Dendritic cell treated with granulocyte-macrophage colony-stimulating factor and Interleukin-4, amounts not matched to agents 40 ng/mL and 50 ng/mL, for 4 days (primary cell): ENCODE measurements around the gene PSMD13.

Experiments used
- H3K27ac Mint-ChIP-seq: one replicate; pipeline ENCODE4 v1.8.0; 2022; ENCODE audit warnings: mild to moderate bottlenecking, mixed read lengths
- H3K27me3 Mint-ChIP-seq: one replicate; pipeline ENCODE4 v1.8.0; 2022; ENCODE audit warnings: mild to moderate bottlenecking, mixed read lengths
- H3K36me3 Mint-ChIP-seq: one replicate; pipeline ENCODE4 v1.8.0; 2022; ENCODE audit warnings: low read depth, mixed read lengths
- H3K4me1 Mint-ChIP-seq: one replicate; pipeline ENCODE4 v1.8.0; 2022; ENCODE audit warnings: low read depth, mixed read lengths
- H3K4me3 Mint-ChIP-seq: one replicate; pipeline ENCODE4 v1.8.0; 2022; ENCODE audit warnings: mild to moderate bottlenecking, moderate library complexity, mixed read lengths
- H3K9me3 Mint-ChIP-seq: one replicate; pipeline ENCODE4 v1.8.0; 2022; ENCODE audit warnings: mixed read lengths
- intact Hi-C: fragments of 100-400 bp; cut with micrococcal nuclease; formaldehyde crosslinking; loops from one replicate; pipeline ENCODE4 v1.15.0; 2022

Gene PSMD13

GRCh38 chr11:292211-293121 lies 55.7 kb downstream of the PSMD13 start:
- H3K27ac Mint-ChIP-seq, result no peak overlapping the region
- H3K4me1 Mint-ChIP-seq, result peaks cover 31% of the 10 kb centered on the region
- no peaks in the 10 kb centered on the region for H3K9me3 Mint-ChIP-seq
- H3K27me3 Mint-ChIP-seq, result peaks cover 63% of the 10 kb centered on the region
- intact Hi-C loops, result no loop called here
- H3K4me3 Mint-ChIP-seq, result no peak overlapping the region
- no peaks in the 10 kb centered on the region for H3K36me3 Mint-ChIP-seq

GRCh38 chr11:293271-293851 lies 56.6 kb downstream of the PSMD13 start:
- Mint-ChIP-seq H3K4me3 (no peak overlapping the region), H3K4me1 (peaks cover 30% of the 10 kb centered on the region), H3K9me3 (no peaks in the 10 kb centered on the region)

GRCh38 chr11:293852-294661 lies 57.3 kb downstream of the PSMD13 start:
- peaks cover 67% of the 10 kb centered on the region for H3K27me3 Mint-ChIP-seq
- H3K9me3 Mint-ChIP-seq, result no peaks in the 10 kb centered on the region
- H3K27ac Mint-ChIP-seq, result peak overlapping the region; percentile 36
- no peaks in the 10 kb centered on the region for H3K36me3 Mint-ChIP-seq
- H3K4me1 Mint-ChIP-seq, result peaks cover 29% of the 10 kb centered on the region
- intact Hi-C loops, result no loop called here
- no peak overlapping the region for H3K4me3 Mint-ChIP-seq

More at GRCh38 chr11:293271-293851, 56.6 kb downstream of the PSMD13 start:
- Mint-ChIP-seq H3K36me3 (no peaks in the 10 kb centered on the region), H3K27me3 (peaks cover 63% of the 10 kb centered on the region), H3K27ac (peak overlapping the region; percentile 26)
- intact Hi-C loops, result no loop called here

DNA sequence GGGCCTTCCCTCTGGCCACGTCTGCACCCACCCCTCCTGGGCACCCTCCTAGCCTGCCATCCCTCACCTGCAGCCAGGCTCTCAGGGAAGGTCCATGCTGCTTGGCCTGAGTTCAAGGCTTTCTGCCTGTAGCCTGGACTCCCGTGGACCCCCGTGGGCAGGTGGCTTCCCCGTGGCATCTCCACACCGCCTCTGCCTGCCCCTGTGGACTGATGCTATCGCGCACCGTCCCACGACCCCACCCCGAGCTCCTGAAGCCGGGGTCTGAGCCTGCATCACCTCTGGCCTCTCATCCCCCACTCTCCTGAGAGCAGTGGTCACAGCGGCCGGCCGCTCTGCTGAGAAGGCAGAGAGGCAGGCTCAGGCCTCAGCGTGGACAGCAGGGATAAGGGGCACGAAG lies 58.0 kb downstream of the PSMD13 start:
- intact Hi-C loops, result no loop called here
- Mint-ChIP-seq H3K4me1 (peaks cover 25% of the 10 kb centered on the region), H3K27ac (peak overlapping the region; percentile 36)

DNA sequence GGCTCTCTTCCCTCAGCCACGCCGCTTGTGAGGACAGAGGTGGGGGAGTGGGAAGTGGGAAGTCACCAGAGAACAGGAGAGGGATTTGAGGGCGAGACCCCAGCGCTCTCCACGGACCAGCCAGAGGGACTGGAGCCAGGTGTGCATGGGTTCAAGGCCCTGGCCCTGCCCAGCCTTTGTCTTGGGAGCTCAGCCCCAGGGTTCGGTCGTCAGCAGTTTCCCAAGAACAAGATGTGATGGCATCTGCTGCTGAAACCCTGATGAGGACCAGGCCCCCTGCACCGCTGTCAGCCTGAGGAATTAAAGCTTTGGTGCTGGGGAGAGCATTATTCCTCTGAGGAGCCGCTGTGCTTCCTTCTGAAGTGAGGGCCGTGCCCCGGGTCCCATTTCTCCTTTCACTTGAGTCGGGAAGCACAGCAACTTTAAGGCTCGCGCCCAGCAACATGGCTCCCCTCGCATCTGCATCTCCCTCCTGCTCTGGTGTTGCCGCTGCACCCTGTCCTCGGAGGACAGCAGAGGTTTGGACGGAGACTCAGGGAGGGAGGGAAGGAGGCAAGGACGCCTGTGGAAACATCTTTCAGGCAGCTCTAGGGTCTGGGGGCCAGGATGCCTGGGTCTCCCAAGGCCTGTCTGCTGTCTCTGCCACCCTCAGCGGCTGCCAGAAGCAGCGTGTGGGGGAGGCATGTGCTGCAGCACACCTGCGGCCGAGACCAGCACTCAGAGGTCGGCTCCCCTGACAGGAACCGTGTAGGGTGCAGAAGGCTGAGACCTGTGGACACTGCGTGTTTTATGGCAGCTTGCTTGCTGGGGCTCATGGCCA lies 58.8 kb downstream of the PSMD13 start:
- H3K4me3 Mint-ChIP-seq, result no peak overlapping the region
- intact Hi-C loops, result no loop called here

More for the DNA sequence above, 58.0 kb downstream of the PSMD13 start:
- Mint-ChIP-seq H3K4me3 (no peak overlapping the region), H3K27me3 (peaks cover 67% of the 10 kb centered on the region), H3K36me3 (no peaks in the 10 kb centered on the region), H3K9me3 (no peaks in the 10 kb centered on the region)

GRCh38 chr11:296171-297050 lies 59.6 kb downstream of the PSMD13 start:
- intact Hi-C loops, result no loop called here
- Mint-ChIP-seq H3K27me3 (peaks cover 71% of the 10 kb centered on the region), H3K4me3 (no peak overlapping the region), H3K4me1 (peaks cover 25% of the 10 kb centered on the region), H3K27ac (no peak overlapping the region), H3K36me3 (no peaks in the 10 kb centered on the region), H3K9me3 (no peaks in the 10 kb centered on the region)

More for the DNA sequence above, 58.8 kb downstream of the PSMD13 start:
- no peaks in the 10 kb centered on the region for H3K36me3 Mint-ChIP-seq
- peaks cover 25% of the 10 kb centered on the region for H3K4me1 Mint-ChIP-seq
- H3K27ac Mint-ChIP-seq, result no peak overlapping the region
- peaks cover 69% of the 10 kb centered on the region for H3K27me3 Mint-ChIP-seq
- H3K9me3 Mint-ChIP-seq, result no peaks in the 10 kb centered on the region

DNA sequence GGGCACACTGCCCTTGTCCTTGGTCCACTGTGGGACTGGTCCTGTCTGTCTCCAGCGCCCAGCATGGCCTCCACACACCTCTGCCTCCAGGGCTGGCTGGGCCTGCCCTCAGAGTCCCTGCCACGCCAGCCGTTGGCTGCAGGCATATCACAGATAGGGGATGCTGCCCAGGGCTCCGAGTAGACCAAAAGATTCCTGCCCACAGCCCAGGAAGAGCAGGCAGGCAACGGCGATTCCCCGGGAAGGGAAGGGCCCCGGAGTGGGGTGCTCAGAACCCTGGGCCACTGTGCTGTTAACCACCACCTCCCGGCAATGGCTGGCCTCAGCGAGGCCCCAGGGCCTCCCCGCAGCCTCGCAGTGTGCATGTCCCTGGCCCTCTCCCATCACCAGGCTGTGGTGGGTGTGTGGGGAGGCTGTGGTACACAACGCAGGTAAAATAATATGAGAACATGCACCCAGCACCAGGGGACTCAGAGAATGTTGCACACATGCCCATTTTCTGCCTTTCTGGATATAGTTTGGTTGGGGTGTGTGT lies 60.3 kb downstream of the PSMD13 start:
- Mint-ChIP-seq H3K9me3 (no peaks in the 10 kb centered on the region), H3K4me3 (no peak overlapping the region), H3K27me3 (peaks cover 70% of the 10 kb centered on the region), H3K4me1 (peaks cover 25% of the 10 kb centered on the region), H3K36me3 (no peaks in the 10 kb centered on the region), H3K27ac (peak overlapping the region; percentile 67)
- intact Hi-C loops, result no loop called here

GRCh38 chr11:297586-298405 lies 61.0 kb downstream of the PSMD13 start:
- H3K4me1 Mint-ChIP-seq, result peaks cover 26% of the 10 kb centered on the region
- H3K27ac Mint-ChIP-seq, result peak overlapping the region; percentile 67
- no peaks in the 10 kb centered on the region for H3K9me3 Mint-ChIP-seq
- intact Hi-C loops, result no loop called here
- peaks cover 73% of the 10 kb centered on the region for H3K27me3 Mint-ChIP-seq
- no peak overlapping the region for H3K4me3 Mint-ChIP-seq
- no peaks in the 10 kb centered on the region for H3K36me3 Mint-ChIP-seq

DNA sequence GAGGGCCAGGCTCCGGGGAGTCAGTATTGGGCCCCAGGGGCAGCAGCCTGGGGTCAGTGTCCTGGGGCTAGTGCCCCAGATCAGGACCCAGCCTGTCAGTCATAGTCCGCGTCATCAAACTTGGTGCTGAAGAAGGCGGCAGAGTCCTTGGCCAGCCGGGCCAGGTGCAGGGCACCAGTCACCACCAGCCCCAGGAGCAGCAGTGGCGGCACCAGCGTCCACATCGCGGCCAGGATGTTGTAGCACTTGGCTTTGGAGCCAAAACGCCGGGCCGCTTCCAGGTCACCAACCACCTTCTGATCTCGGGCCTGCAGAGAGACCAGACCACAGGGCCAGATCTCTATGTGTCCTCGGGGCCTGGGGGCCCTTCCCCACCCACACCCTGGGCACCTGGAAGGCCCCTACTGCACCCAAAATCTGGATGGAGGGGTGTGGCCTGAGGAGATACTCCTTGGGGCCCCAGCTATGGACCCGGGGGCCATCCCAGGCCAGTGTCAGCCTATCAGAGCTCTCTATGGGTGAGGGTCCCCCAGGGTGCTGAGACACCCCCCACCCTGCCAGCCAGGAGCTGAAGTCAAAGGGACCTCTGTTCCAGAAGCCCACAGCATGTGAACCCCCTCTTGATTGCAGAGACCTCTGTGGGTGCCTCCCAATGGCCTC lies 61.8 kb downstream of the PSMD13 start:
- Mint-ChIP-seq H3K9me3 (no peaks in the 10 kb centered on the region), H3K27ac (no peak overlapping the region), H3K27me3 (peaks cover 80% of the 10 kb centered on the region), H3K4me3 (no peak overlapping the region), H3K36me3 (no peaks in the 10 kb centered on the region), H3K4me1 (peaks cover 34% of the 10 kb centered on the region)
- intact Hi-C loops, result no loop called here

DNA sequence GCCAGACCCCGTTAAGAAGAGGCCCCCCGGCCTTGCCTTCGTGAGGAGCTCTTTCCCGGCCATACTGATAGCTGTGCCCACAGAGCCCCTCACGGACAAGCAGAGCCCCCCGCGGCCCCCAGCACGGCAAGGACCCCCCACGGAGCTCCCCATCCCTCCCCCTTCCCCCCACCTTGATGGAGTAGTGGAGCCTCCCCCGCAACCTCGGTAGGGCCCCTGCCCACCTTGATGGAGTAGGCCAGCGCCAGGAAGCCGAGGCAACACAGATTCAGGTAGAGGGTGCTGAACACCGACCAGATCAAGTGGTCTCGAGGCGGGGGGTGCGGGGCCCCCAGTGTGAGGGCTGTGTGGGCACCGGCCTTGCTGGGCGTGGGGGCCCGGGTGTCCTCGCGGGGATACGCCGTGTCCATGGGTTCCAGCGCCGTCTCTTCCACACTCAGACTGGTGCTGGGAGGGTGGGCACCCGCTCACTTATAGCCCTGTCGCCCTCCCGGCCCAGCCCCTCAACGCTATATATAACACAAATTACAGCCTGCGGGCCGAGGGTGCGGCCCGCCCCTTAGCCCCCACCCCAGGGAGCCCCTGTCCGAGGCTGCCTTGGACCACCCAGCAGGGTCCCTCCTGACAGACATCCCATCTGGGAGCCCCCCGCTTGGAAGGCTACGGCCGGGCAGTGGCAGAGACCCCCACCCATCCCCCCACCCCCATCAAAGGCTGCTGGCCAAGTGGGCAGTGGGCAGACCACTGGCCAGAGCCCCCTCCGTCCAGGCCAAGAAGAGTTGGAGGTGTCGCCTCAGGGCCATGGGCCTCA lies 62.5 kb downstream of the PSMD13 start, which contains the start of gene IFITM5:
Gene IFITM5 (minus strand): TSS at position 446 of the 811 bp plus-strand sequence. CDS start 36 bp downstream, at position 410.
- no peaks in the 10 kb centered on the region for H3K36me3 Mint-ChIP-seq
- peaks cover 84% of the 10 kb centered on the region for H3K27me3 Mint-ChIP-seq
- no peak within 1 kb of the TSS for H3K4me3 Mint-ChIP-seq
- H3K27ac Mint-ChIP-seq, result no peak within 1 kb of the TSS
- H3K9me3 Mint-ChIP-seq, result no peaks in the 10 kb centered on the region
- H3K4me1 Mint-ChIP-seq, result peaks cover 34% of the 10 kb centered on the region
- intact Hi-C loops, result no loop called here
